ENCODE measurements around the gene STAC2. TPM values are rescaled to one million over a fixed set of nuclear protein-coding genes. Genes with fewer than 3 reads are reported as not detected.

Gene STAC2
- total RNA-seq, 1 experiment from 2014 or later: 0.08 TPM

DNA sequence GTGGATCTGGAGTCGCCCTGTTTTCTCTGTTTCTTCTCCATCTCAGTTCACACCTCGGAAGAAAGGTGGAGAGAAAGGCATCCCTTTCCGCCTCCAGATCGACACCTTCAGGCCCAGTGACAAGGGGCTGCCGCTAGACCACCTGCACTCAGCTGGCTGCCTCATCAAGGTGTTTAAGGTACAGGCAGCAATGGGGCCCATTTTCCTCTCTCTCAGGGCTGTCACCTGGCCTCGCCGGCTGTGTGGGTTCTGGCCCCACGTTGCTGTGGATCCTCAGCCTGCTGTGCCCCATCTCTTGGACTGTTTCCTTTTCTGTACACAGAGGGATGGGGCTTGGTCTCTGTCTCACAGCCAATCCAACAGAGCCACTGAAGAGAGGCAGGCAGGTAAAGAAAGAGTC, 17.4 kb upstream of the STAC2 start:
- BruUV-seq (replicated peaks): no TSS peak
- ChIA-PET CTCF (interaction anchor here (0.8 to 1.1 kb wide), 2 partner anchors 13 to 25 kb away, joined by 3 read pairs; no protein-coding TSS in a partner anchor), POLR2A (no interaction called here)
- Histone ChIP-seq H3K27me3 (ENCODE audit: control insufficient read depth, insufficient read depth, low read length) (no peaks in the 10 kb centered on the region), H3K27ac (ENCODE audit: low read length) (no peak overlapping the region), H3K4me3 (ENCODE audit: low read depth in 2 of 2, low read length in 2 of 2) (no peak overlapping the region), H3K36me3 (ENCODE audit: control insufficient read depth, insufficient read depth, low read length) (no peaks in the 10 kb centered on the region), H3K4me1 (ENCODE audit: control insufficient read depth, insufficient read depth, low read length) (0 out of 2 replicates have a peak, but pooled peaks cover 2% of the 10 kb centered on the region), H3K9me3 (ENCODE audit: control insufficient read depth, insufficient read depth, low read depth, low read length) (no peaks in the 10 kb centered on the region)
- DNase-seq (ENCODE audit: low read depth, low spot score): no peak
- intact Hi-C loops (cut with micrococcal nuclease; ENCODE audit: unreplicated experiment) (no loop called here), in situ Hi-C loops (cut with HindIII; ENCODE audit: low pct_unique_long_range_greater_than_20kb, low sequenced_read_pairs) (no loop called here)
- no peak for ATAC-seq
- TF ChIP-seq POLR2AphosphoS5 (IDR thresholded peaks at IDR 0.05; ENCODE audit: low read depth, low read length): no peak

DNA sequence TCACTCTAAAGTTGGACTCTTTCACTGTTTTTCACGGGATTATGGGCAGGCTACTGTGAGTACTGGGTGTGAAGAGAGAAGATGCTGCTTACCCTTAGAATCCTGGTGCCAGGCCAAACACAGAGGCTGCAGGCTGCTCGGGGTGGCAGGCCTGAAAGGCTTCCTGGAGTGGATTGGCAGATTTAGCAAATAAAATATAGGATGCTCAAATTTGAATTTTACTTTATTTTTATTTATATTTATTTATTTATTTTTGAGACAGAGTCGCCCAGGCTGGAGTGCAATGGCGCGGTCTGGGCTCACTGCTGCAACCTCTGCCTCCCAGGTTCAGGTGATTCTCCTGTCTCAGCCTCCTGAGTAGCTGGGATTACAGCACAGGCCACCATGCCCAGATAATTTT, 14.9 kb upstream of the STAC2 start:
- Histone ChIP-seq H3K4me1 (ENCODE audit: control insufficient read depth, insufficient read depth, low read length) (0 out of 2 replicates have a peak, but pooled peaks cover 2% of the 10 kb centered on the region), H3K9me3 (ENCODE audit: control insufficient read depth, insufficient read depth, low read depth, low read length) (no peaks in the 10 kb centered on the region), H3K4me3 (ENCODE audit: low read depth in 2 of 2, low read length in 2 of 2) (no peak overlapping the region), H3K36me3 (ENCODE audit: control insufficient read depth, insufficient read depth, low read length) (no peaks in the 10 kb centered on the region), H3K27ac (ENCODE audit: low read length) (no peak overlapping the region), H3K27me3 (ENCODE audit: control insufficient read depth, insufficient read depth, low read length) (no peaks in the 10 kb centered on the region)
- DNase-seq (ENCODE audit: low read depth, low spot score) (no peak), ATAC-seq (no peak)
- in situ Hi-C loops (cut with HindIII; ENCODE audit: low pct_unique_long_range_greater_than_20kb, low sequenced_read_pairs) (no loop called here), intact Hi-C loops (cut with micrococcal nuclease; ENCODE audit: unreplicated experiment) (no loop called here)
- no peak for TF ChIP-seq SIN3A (IDR thresholded peaks at IDR 0.05; ENCODE audit: borderline replicate concordance, insufficient read depth, low read depth, low read length)
- TF ChIP-seq, protein P1, sequence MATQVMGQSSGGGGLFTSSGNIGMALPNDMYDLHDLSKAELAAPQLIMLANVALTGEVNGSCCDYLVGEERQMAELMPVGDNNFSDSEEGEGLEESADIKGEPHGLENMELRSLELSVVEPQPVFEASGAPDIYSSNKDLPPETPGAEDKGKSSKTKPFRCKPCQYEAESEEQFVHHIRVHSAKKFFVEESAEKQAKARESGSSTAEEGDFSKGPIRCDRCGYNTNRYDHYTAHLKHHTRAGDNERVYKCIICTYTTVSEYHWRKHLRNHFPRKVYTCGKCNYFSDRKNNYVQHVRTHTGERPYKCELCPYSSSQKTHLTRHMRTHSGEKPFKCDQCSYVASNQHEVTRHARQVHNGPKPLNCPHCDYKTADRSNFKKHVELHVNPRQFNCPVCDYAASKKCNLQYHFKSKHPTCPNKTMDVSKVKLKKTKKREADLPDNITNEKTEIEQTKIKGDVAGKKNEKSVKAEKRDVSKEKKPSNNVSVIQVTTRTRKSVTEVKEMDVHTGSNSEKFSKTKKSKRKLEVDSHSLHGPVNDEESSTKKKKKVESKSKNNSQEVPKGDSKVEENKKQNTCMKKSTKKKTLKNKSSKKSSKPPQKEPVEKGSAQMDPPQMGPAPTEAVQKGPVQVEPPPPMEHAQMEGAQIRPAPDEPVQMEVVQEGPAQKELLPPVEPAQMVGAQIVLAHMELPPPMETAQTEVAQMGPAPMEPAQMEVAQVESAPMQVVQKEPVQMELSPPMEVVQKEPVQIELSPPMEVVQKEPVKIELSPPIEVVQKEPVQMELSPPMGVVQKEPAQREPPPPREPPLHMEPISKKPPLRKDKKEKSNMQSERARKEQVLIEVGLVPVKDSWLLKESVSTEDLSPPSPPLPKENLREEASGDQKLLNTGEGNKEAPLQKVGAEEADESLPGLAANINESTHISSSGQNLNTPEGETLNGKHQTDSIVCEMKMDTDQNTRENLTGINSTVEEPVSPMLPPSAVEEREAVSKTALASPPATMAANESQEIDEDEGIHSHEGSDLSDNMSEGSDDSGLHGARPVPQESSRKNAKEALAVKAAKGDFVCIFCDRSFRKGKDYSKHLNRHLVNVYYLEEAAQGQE (IDR thresholded peaks at IDR 0.05; ENCODE audit: insufficient read depth in 1 of 2, low read depth in 2 of 2, low read length in 1 of 2): no peak
- TF ChIP-seq, protein P2, sequence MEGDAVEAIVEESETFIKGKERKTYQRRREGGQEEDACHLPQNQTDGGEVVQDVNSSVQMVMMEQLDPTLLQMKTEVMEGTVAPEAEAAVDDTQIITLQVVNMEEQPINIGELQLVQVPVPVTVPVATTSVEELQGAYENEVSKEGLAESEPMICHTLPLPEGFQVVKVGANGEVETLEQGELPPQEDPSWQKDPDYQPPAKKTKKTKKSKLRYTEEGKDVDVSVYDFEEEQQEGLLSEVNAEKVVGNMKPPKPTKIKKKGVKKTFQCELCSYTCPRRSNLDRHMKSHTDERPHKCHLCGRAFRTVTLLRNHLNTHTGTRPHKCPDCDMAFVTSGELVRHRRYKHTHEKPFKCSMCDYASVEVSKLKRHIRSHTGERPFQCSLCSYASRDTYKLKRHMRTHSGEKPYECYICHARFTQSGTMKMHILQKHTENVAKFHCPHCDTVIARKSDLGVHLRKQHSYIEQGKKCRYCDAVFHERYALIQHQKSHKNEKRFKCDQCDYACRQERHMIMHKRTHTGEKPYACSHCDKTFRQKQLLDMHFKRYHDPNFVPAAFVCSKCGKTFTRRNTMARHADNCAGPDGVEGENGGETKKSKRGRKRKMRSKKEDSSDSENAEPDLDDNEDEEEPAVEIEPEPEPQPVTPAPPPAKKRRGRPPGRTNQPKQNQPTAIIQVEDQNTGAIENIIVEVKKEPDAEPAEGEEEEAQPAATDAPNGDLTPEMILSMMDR (IDR thresholded peaks at IDR 0.05): no peak
- TF ChIP-seq POLR2AphosphoS5 (IDR thresholded peaks at IDR 0.05; ENCODE audit: low read depth, low read length): no peak
- TF ChIP-seq TCF7L2 (IDR thresholded peaks at IDR 0.05; ENCODE audit: low read depth, low read length): no peak
- ChIA-PET POLR2A (no interaction called here), CTCF (no interaction called here)
- BruUV-seq (replicated peaks): no TSS peak

DNA sequence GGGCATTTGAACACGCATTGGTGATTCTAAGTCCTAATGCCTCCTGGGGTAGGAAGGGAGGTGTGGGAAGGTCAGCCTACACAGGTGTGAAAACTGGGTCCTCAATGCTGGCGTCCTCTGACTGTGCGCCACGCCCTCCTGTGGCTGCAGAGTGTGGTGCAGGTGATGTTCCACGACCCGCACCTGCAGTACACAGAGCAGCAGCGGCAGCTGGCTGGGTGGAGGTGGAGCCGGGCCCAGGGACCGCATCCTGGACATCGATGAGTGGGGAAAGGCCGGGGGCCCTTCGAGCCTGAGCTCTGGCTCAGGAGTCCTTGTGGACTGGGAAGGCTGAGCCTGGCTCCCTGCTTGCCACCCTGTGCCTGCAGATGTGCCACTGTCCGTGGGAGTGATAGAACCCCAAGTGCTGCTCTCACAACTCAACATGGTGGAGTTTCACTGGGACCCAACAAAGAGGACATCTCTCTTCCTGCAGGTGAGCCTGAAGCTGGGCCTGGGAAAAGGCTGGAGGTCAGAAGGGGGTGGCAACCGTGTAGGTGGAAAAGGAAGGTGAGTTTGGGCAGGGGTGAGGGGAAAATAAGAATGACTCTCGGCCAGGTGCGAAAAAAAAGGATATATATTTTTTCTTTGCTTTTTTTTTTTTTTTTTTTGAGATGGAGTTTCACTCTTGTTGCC, 14.0 kb upstream of the STAC2 start:
- ChIA-PET POLR2A (no interaction called here), CTCF (no interaction called here)
- no TSS peak for BruUV-seq (replicated peaks)
- Histone ChIP-seq H3K9me3 (ENCODE audit: control insufficient read depth, insufficient read depth, low read depth, low read length) (no peaks in the 10 kb centered on the region), H3K4me3 (ENCODE audit: low read depth in 2 of 2, low read length in 2 of 2) (no peak overlapping the region), H3K4me1 (ENCODE audit: control insufficient read depth, insufficient read depth, low read length) (0 out of 2 replicates have a peak, but pooled peaks cover 2% of the 10 kb centered on the region), H3K36me3 (ENCODE audit: control insufficient read depth, insufficient read depth, low read length) (no peaks in the 10 kb centered on the region), H3K27me3 (ENCODE audit: control insufficient read depth, insufficient read depth, low read length) (no peaks in the 10 kb centered on the region), H3K27ac (ENCODE audit: low read length) (no peak overlapping the region)
- DNase-seq (ENCODE audit: low read depth, low spot score): no peak
- peak; percentile 50 for ATAC-seq
- TF ChIP-seq, protein P2 (IDR thresholded peaks at IDR 0.05): peak; percentile 70
- TF ChIP-seq, protein P1 (IDR thresholded peaks at IDR 0.05; ENCODE audit: insufficient read depth in 1 of 2, low read depth in 2 of 2, low read length in 1 of 2): no peak
- in situ Hi-C loops (cut with HindIII; ENCODE audit: low pct_unique_long_range_greater_than_20kb, low sequenced_read_pairs): no loop called here
- intact Hi-C loops (cut with micrococcal nuclease; ENCODE audit: unreplicated experiment): no loop called here
